Measurements from ENCODE around the gene PEX5L.
"Not testable (repeated sequence)": the region's sequence is repeated elsewhere in the genome, so short reads cannot be mapped to it uniquely, and the experiment has no call there.

The PEX5L gene

GRCh38 chr3:180062771-180063170 lies 26.0 kb upstream of the PEX5L start:
- Histone ChIP-seq H2AFZ (ENCODE audit: low read depth, low read length, severe bottlenecking) (no peak overlapping the region), H3K27ac (ENCODE audit: low read depth, low read length) (no peak overlapping the region), H3K79me2 (ENCODE audit: insufficient read depth, low read length) (no peaks in the 10 kb centered on the region)

GRCh38 chr3:180059356-180059755 lies 22.6 kb upstream of the PEX5L start:
- Histone ChIP-seq H3K27me3 (ENCODE audit: low read length) (no peaks in the 10 kb centered on the region), H3K36me3 (ENCODE audit: low read length) (no peaks in the 10 kb centered on the region), H3K27ac (ENCODE audit: low read depth, low read length) (no peak overlapping the region), H3K79me2 (ENCODE audit: insufficient read depth, low read length) (no peaks in the 10 kb centered on the region), H3K9ac (ENCODE audit: low read length) (no peak overlapping the region), H3K4me2 (ENCODE audit: low read depth, low read length, poor library complexity, severe bottlenecking) (no peak overlapping the region), H4K20me1 (ENCODE audit: low read depth, low read length) (no peaks in the 10 kb centered on the region), H3K4me3 (ENCODE audit: insufficient read depth, low read length, poor library complexity, severe bottlenecking) (no peak overlapping the region), H2AFZ (ENCODE audit: low read depth, low read length, severe bottlenecking) (no peak overlapping the region), H3K9me3 (ENCODE audit: insufficient read depth, low read length) (no peaks in the 10 kb centered on the region), H3F3A (ENCODE audit: insufficient read depth) (no peaks in the 10 kb centered on the region), H3K9me2 (replicated peaks; ENCODE audit: insufficient read depth, low read length) (no peaks in the 10 kb centered on the region)
- TF ChIP-seq EZH2phosphoT487 (conservative IDR thresholded peaks at IDR 0.05; ENCODE audit: low read length) (no peak), CTCF (IDR thresholded peaks at IDR 0.05; ENCODE audit: insufficient read depth, low read length, poor library complexity, severe bottlenecking) (no peak)

More at GRCh38 chr3:180062771-180063170, 26.0 kb upstream of the PEX5L start:
- no peak overlapping the region for H3K4me2 ChIP-seq (ENCODE audit: low read depth, low read length, poor library complexity, severe bottlenecking)
- no peaks in the 10 kb centered on the region for H3K9me2 ChIP-seq (replicated peaks; ENCODE audit: insufficient read depth, low read length)
- no peaks in the 10 kb centered on the region for H3K27me3 ChIP-seq (ENCODE audit: low read length)
- H3K4me3 ChIP-seq (ENCODE audit: insufficient read depth, low read length, poor library complexity, severe bottlenecking), result no peak overlapping the region
- no peaks in the 10 kb centered on the region for H3K36me3 ChIP-seq (ENCODE audit: low read length)
- no peaks in the 10 kb centered on the region for H3K9me3 ChIP-seq (ENCODE audit: insufficient read depth, low read length)
- no peak for TF ChIP-seq CTCF (IDR thresholded peaks at IDR 0.05; ENCODE audit: insufficient read depth, low read length, poor library complexity, severe bottlenecking)
- TF ChIP-seq EZH2phosphoT487 (conservative IDR thresholded peaks at IDR 0.05; ENCODE audit: low read length), result no peak
- H3K9ac ChIP-seq (ENCODE audit: low read length), result no peak overlapping the region
- no peaks in the 10 kb centered on the region for H4K20me1 ChIP-seq (ENCODE audit: low read depth, low read length)
- H3F3A ChIP-seq (ENCODE audit: insufficient read depth), result no peaks in the 10 kb centered on the region

- Histone ChIP-seq H3K4me2 (ENCODE audit: low read depth, low read length, poor library complexity, severe bottlenecking) (no peak overlapping the region), H3K9me2 (replicated peaks; ENCODE audit: insufficient read depth, low read length) (no peaks in the 10 kb centered on the region), H3F3A (ENCODE audit: insufficient read depth) (no peaks in the 10 kb centered on the region), H3K9ac (ENCODE audit: low read length) (no peak overlapping the region), H3K4me3 (ENCODE audit: insufficient read depth, low read length, poor library complexity, severe bottlenecking) (no peak overlapping the region), H3K9me3 (ENCODE audit: insufficient read depth, low read length) (no peaks in the 10 kb centered on the region), H4K20me1 (ENCODE audit: low read depth, low read length) (no peaks in the 10 kb centered on the region), H2AFZ (ENCODE audit: low read depth, low read length, severe bottlenecking) (no peak overlapping the region), H3K36me3 (ENCODE audit: low read length) (no peaks in the 10 kb centered on the region), H3K79me2 (ENCODE audit: insufficient read depth, low read length) (no peaks in the 10 kb centered on the region), H3K27me3 (ENCODE audit: low read length) (no peaks in the 10 kb centered on the region), H3K27ac (ENCODE audit: low read depth, low read length) (no peak overlapping the region)
- no peak for TF ChIP-seq CTCF (IDR thresholded peaks at IDR 0.05; ENCODE audit: insufficient read depth, low read length, poor library complexity, severe bottlenecking)
- no peak for TF ChIP-seq EZH2phosphoT487 (conservative IDR thresholded peaks at IDR 0.05; ENCODE audit: low read length)
These were observed 21.5 kb upstream of the PEX5L start for GRCh38 chr3:180058238-180058637.

GRCh38 chr3:180055656-180056055 lies 18.9 kb upstream of the PEX5L start:
- H4K20me1 ChIP-seq (ENCODE audit: low read depth, low read length); H3K9me2 ChIP-seq (replicated peaks; ENCODE audit: insufficient read depth, low read length); H2AFZ ChIP-seq (ENCODE audit: low read depth, low read length, severe bottlenecking); H3K27ac ChIP-seq (ENCODE audit: low read depth, low read length); H3K4me3 ChIP-seq (ENCODE audit: insufficient read depth, low read length, poor library complexity, severe bottlenecking); H3K27me3 ChIP-seq (ENCODE audit: low read length); H3K4me2 ChIP-seq (ENCODE audit: low read depth, low read length, poor library complexity, severe bottlenecking); H3K36me3 ChIP-seq (ENCODE audit: low read length); H3F3A ChIP-seq (ENCODE audit: insufficient read depth); H3K9me3 ChIP-seq (ENCODE audit: insufficient read depth, low read length); H3K9ac ChIP-seq (ENCODE audit: low read length); H3K79me2 ChIP-seq (ENCODE audit: insufficient read depth, low read length): not testable (repeated sequence)
